Measurements from ENCODE around the gene TH.

TH gene

DNA sequence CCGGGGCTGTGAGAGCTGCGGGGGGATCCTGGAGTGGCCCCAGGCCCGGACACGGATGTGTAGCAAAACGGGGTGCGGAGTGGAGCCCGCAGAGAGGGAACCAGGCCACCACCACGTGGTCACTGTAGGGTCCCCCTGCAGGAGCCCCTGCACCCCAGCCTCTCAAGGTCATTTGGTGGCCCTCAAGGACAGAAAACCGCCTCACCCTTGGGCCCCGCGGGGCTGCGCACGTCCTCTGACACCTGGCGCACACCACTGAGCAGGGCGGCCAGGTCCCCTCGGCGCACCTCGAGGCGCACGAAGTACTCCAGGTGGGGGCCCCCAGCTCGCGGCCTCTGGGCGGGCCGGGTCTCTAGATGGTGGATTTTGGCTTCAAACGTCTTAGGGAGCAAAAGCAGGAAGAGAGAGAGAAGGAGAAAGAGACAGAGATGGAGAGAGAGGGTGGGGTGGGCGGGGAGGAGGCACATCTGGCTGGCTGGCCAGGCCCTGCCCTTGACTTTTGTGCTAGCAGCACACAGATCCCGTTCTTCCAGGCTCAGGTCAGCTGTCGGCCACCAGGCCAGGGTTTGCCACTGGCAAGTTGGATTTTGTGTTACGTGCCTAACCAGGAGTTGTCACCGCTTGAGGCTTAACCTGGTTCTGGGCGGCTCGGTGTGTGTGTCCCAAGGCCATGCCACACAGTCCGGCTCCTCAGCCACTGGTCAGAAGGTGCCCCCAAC, 3.2 kb downstream of the TH start:
- no peak for DNase-seq
- in situ Hi-C loops (cut with MboI; ENCODE audit: low pct_unique_long_range_greater_than_20kb, low sequenced_read_pairs) = no loop called here

DNA sequence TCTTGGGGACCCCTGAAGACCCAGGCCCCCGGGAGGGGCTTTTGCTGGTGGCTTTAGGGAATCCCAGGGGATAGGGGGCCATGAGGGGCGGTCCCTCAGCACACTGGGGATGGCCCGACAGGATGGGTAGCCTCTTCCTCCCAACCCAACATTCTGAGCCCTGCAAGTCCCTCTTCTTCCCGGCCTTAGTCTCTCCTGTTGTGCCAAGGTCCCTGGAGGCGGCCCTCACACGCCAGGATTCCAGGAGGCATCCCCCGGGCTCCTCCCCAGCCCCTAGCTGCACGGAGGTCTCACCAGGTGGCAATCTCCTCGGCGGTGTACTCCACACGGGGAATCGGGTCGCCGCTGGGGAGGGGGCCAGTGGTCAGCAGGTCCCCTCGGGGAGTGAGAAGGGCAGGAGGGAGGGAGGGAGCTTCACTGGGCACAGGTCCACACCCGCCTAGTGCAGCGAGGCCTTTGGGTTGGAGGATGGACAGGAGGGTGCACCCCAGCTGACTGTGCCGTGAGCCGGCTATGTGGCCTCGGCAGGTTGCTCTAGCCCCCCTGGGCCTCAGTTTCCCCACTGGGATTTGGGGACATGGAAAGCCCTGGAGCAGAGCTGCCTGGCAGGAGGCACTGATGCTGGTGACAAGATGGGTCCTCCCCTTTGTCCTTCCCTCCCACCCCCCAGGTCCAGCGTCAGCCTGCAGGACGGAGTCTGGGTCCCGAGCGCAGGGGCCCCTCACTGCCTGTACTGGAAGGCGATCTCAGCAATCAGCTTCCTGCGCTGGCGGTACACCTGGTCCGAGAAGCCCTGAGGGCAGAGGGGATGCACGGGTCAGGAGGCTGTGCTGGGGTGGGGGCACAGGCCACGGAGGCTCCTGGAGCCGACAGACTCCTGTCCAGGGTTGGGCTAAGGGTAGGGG, 4.2 kb downstream of the TH start:
- in situ Hi-C loops (cut with MboI; ENCODE audit: low pct_unique_long_range_greater_than_20kb, low sequenced_read_pairs) = no loop called here
- no peak for DNase-seq

DNA sequence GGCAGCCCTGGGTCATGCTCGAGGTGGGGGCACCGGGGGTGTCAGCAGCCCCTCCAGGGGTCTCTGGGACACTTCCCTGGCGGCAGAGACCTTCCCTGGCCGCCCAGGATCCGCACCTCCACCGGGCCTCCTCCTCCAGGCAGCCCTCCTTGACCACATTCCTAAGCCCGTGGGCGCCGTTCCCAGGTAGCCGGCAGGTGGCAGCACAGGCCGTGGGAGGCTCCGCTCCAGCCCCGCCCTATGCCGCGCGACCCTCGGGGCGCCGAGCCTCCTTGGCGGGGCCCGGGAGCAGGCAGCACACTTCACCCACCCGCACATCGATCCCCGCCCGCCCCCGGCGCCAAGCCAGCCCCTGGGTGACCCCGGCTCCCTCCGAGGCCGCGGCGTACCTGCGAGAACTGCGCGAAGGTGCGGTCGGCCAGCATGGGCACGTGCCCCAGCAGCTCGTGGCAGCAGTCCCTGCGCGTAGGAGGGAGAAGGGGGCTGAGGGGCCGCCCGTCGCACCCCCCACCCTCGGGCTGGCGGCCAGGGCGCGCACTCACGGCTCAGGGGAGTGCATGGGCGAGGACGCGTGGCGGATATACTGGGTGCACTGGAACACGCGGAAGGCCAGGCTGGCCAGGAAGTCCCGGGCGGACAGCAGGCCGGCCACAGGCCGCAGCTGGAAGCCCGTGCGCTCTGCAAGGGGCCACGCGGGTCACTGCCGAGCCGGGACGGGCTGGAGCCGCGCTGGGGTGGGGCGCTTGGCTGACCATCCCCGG, 5.3 kb downstream of the TH start:
- DNase-seq = peak; percentile 38
- in situ Hi-C loops (cut with MboI; ENCODE audit: low pct_unique_long_range_greater_than_20kb, low sequenced_read_pairs) = no loop called here

DNA sequence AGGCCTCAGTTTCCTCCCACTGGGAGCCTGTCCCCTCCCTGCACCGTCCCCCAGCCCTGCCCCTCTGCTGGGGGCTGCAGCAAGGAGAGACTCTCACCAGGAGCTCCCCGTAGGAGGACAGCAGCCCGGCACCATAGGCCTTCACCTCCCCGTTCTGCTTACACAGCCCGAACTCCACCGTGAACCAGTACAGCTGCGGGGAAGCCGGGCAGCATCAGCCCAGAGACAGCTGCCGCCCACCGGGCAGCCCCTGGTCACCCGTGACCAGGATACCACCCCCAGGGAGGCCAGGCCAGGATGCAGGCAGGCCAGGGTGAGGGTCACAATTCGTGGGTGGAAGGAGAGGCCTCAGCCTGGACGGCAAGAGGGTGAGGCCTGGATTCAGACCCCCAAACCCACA, 6.0 kb downstream of the TH start:
- DNase-seq = no peak
- in situ Hi-C loops (cut with MboI; ENCODE audit: low pct_unique_long_range_greater_than_20kb, low sequenced_read_pairs) = no loop called here

DNA sequence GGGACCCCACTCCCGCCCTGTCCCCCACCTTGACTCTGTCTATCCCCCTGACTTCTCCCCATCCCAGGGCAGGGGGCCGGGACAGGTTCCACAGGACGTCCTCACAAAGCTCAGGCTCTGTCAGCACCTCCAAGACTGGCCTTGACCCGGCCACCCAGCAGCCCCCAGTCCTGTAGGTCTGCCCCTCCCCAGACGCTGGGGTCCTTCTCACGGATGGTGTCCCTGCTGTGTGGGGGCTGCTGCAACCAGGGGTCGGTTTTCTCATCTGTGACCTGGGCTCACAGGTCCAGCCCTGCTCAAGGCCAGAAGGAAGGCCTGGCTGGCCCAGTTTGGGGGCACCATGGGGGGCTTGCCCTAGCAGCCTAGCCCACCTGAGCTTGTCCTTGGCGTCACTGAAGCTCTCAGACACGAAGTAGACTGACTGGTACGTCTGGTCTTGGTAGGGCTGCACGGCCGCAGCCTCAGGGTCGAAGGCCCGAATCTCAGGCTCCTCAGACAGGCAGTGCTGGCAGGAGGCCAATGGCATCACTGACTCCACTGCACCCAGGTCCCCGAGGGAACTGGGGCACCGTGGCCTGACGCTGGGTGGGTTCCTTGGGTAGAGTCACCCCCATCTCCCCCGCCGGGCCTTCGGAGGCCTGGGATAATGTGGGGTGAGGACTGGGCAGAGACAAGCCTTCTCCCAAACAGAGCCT, 6.6 kb downstream of the TH start:
- in situ Hi-C loops (cut with MboI; ENCODE audit: low pct_unique_long_range_greater_than_20kb, low sequenced_read_pairs) = no loop called here
- DNase-seq = no peak

DNA sequence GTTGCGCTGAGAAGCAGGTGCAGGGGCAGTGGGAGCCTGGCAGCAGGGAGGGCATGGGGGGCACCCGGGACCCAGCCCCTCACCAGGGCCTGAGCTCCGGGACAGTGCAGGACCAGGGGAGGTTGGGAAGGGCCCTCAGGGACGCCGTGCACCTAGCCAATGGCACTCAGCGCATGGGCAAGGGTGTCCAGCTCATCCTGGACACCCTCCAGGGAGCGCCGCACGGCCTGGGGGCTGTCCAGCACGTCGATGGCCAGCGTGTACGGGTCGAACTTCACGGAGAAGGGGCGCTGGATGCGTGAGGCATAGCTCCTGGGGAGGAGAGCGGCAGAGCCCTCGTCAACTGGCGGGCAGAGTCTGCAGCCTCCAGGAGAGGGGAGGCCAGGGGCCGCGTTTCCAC, 7.5 kb downstream of the TH start:
- in situ Hi-C loops (cut with MboI; ENCODE audit: low pct_unique_long_range_greater_than_20kb, low sequenced_read_pairs) = no loop called here
- no peak for DNase-seq

DNA sequence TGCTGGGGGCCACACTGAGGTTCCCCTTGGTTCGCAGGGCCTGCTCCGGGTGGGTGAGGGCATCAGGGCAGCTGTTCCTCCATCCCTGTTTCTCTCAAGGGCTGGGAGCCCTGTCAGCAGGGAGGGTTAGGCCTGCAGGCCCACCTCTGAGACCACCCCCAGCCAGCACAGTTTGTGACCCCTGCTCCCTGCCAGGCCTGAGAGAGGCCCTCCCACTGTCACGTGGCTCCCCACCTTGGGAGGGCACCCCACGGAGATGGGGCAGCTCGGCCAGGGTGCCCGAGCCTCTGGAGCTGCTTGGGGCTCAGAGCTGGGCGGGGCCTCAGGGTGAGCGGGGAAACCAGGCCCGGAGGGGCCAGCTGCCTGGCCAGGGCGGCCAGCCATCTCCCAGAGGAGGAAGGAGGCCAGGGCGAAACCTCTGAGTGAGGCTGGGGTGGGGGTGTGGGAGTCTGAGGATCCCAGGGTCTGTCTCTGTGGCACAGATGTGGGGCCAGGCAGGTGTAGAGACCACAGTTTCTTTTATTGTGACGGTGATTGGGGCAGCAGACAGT, 8.1 kb downstream of the TH start:
- DNase-seq = no peak
- in situ Hi-C loops (cut with MboI; ENCODE audit: low pct_unique_long_range_greater_than_20kb, low sequenced_read_pairs) = no loop called here

DNA sequence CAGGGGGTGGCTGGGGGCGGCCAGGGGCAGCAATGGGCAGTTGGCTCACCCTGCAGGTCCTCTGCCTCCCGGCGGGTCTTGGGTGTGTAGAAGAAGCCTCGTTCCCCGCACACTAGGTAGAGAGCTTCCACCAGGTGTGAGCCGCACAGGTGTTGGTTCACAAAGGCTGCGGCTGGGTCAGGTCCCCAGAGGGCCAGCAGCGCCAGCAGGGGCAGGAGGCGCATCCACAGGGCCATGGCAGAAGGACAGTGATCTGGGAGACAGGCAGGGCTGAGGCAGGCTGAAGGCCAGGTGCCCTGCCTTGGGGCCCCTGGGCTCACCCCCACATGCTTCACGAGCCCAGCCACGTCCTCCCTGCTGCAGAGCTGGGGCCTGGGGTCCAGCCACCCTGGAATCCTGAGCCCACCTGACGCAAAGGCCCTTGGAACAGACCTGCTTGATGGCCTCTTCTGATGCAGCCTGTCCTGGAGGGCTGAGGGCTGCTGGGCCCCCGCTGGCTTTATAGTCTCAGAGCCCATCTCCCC, 10.8 kb downstream of the TH start, which contains the start of gene INS:
Gene INS, minus strand, starts transcription at position 474 of the 524 bp plus-strand sequence. Its CDS starts 238 bp downstream, at position 236.
- in situ Hi-C loops (cut with MboI; ENCODE audit: low pct_unique_long_range_greater_than_20kb, low sequenced_read_pairs) = no loop called here
- DNase-seq = no peak

DNA sequence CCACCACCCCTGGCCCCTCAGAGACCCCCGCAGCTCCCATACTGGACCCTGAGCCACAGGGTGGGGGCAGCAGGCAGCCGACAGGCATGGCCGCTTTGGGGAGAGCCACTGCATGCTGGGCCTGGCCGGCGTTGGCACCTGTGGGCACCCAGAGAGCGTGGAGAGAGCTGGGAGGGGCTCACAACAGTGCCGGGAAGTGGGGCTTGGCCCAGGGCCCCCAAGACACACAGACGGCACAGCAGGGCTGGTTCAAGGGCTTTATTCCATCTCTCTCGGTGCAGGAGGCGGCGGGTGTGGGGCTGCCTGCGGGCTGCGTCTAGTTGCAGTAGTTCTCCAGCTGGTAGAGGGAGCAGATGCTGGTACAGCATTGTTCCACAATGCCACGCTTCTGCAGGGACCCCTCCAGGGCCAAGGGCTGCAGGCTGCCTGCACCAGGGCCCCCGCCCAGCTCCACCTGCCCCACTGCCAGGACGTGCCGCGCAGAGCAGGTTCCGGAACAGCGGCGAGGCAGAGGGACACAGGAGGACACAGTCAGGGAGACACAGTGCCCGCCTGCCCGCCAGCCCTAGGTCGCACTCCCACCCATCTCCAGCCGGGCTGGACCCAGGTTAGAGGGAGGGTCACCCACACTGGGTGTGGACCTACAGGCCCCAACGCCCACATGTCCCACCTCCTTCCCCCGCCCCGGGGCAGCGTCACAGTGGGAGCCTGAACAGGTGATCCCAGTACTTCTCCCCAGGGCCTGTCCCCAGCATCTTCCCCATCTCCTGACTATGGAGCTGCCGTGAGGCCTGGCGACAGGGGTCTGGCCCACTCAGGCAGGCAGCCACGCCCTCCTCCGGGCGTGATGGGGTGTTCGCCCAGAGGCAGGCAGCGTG, 11.8 kb downstream of the TH start:
- in situ Hi-C loops (cut with MboI; ENCODE audit: low pct_unique_long_range_greater_than_20kb, low sequenced_read_pairs) = no loop called here
- no peak for DNase-seq

DNA sequence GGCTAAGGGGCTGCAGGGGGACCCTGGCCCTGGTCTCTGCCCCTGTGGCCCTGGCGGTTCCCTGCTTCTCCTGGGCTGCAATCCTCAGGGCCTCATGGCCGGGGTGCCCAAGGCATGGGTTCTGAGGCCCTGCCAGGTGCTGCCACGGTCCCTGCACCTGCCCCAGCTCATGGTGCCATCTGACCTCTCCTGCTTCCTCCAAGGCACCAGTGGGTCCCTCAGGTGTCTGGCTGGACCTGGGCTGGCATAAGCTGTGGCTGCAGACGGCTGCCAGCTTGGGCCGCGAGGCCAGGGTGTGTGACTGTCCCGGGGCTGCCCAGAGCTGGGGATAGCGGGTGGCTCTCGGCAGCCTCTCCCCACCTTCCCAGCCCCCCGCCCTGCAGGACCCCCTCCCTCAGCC, 12.6 kb downstream of the TH start:
- in situ Hi-C loops (cut with MboI; ENCODE audit: low pct_unique_long_range_greater_than_20kb, low sequenced_read_pairs) = no loop called here
- no peak for DNase-seq

DNA sequence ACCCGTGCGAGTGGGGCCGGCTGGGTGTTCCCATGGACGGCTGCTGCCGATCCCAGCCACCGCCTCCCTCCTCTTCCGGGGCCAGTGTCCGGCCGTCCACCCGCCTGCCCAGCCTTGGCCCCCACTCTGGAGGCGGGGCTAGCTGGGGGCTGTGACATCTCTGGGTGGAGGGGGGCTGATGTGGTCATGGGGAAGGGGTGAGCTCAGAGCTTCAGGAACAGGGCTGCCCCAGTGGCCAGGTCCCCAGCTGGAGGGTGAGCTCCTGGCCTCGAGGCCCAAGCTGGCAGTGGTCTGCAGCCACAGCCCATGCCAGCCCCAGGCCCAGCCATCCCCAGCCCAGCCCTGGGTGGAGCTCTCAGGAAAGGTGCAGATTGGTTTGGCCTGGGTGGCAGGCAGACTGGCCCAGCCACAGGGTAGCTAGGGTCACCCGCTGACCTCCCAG, 13.3 kb downstream of the TH start:
- no peak for DNase-seq
- in situ Hi-C loops (cut with MboI; ENCODE audit: low pct_unique_long_range_greater_than_20kb, low sequenced_read_pairs) = no loop called here

DNA sequence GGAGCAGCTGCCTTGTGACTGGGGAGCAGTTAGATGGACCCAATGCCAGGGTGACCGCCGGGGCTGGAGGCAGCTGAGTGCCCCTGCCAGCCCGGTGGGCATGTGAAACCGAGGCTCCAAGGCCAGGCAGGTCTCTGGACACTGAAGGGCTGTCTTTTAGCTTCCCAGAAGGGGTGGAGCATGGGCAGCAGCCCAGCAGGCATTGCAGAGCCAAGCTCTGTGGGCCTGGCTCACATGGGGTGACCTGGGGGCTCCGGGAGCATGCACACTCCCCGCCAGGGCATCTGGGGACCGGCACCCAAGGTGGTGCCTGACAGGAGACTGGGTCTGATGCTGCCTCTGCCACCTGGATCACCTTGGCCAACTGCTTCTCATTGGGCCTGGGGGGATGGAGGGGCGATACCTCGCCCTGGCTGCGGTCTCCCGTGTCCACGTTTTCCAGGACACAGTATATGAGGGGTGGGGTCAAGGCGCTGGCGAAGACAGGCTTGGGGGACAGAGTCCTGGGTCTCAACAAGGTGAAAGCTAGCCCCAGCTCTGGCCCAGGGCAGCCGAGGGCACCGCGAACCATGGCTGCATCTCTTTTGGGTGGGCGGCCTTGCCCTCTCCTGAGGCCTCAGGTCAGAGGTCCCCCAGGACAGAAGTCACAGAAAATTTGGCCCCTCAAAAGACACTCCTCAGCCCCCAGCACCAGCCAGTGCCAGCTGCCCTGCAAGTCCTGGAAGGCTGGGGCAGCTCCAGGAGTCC, 14.1 kb downstream of the TH start:
- in situ Hi-C loops (cut with MboI; ENCODE audit: low pct_unique_long_range_greater_than_20kb, low sequenced_read_pairs) = no loop called here
- no peak for DNase-seq

DNA sequence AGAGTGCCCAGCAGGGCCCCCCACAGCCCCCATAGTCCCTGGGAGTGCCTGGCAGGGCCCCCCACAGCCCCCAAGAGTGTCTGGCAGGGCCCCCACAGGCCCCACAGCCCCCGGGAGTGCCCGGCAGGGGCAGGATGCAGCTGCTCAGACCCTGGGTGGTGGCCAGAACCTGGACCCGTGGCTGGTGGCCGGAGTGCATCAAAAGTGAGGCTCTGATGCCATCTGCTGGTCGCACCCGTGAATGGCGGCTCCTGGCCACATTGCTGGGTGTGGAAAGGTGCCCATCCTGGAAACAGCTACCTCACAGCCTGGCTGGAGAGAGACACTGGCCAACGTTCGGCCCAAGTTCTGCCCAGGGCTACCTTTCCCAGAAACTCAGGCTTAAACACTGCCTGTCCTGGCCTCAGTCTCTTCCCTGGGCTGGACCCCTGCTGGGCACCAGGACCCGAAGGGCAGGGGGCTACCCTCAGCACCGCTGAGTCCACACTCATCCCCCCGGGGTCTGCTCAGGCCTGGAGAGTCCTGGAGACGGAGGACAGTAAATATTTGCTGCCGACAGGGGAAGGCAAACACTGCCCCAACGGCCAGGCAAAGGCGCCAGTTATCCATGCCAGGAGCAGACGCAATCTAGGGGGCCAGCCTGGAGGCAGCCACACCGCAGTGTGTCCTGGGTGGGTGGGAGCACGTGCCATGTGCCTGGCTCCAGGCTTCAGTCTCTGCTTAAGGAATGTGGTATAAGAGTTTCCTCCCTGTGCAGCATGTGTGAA, 15.0 kb downstream of the TH start:
- DNase-seq = peak; percentile 56
- in situ Hi-C loops (cut with MboI; ENCODE audit: low pct_unique_long_range_greater_than_20kb, low sequenced_read_pairs) = no loop called here

DNA sequence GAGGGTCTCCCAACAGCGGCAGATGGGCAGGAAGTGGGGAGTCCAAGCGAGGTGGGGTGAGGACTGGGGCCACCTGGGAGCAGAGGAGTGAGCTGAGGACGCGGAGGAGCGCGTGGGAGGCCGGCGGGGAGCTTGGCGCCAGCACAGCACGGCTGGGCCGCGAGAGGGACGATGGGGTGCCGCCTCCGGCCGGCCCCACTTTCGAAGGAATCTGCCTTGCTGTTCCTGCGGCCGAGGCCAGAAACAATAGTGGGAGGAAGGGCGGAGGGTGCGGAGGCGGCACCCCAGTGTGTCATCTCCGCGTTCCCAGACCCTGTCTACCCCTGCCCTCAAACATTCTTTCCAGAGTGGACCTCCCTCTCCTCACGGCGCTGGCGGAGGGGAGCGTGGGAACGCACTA, 16.1 kb downstream of the TH start:
- no peak for DNase-seq
- in situ Hi-C loops (cut with MboI; ENCODE audit: low pct_unique_long_range_greater_than_20kb, low sequenced_read_pairs) = no loop called here

DNA sequence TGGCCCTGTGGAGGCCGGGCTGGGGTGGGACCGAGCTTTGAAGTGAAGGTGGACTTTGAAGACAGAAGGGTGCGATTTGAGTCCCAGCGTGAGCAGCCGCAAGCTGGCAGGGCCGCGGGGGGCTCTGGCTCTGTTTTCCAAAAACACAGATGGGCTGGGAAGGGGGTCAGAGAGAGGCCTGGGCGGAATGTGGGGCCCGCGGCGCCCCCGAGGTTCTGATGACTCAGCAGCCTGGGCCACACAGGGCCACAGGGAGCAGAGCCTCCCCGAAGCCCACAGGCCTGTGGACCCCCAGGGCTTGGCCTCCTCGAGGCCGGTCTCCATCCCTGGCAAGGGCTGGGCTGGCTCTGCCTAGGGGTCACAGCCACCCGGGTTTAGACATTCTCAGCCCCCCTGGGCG, 16.7 kb downstream of the TH start:
- no peak for DNase-seq

DNA sequence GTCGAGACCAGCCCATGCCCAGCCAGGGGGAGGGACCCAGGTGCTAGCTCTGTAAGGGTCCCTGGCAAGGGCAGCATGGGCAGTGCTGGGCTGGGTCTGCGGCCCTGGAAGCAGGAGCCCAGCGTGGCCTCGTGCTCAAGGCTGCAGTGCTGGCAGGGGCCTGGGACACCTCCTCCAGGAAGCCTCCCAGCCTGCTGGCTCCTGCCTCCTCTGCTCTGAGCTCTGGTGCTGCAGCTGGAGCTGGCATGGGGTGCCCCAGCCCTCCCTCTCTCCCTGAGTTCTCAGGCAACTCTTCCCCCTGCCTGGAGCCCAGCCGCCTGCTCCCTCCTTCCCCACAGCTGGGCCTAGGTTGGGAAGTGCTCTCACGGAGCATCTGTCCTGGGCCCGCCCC, 17.4 kb downstream of the TH start:
- DNase-seq = no peak
- in situ Hi-C loops (cut with MboI; ENCODE audit: low pct_unique_long_range_greater_than_20kb, low sequenced_read_pairs) = no loop called here

More for the DNA sequence above, 16.7 kb downstream of the TH start:
- in situ Hi-C loops (cut with MboI; ENCODE audit: low pct_unique_long_range_greater_than_20kb, low sequenced_read_pairs) = no loop called here
